Right lung (tissue), 5 donors: ENCODE measurements around the gene OLFM2. TPM values are rescaled to one million over a fixed set of nuclear protein-coding genes. Genes with fewer than 3 reads are reported as not detected.
"Not testable (repeated sequence)": the region's sequence is repeated elsewhere in the genome, so short reads cannot be mapped to it uniquely, and the experiment has no call there.

Experiments used
- DNase-seq, 2 donors: peaks; one replicate each; pipeline ENCODE4 v3.0.0-alpha.2; 2013
- polyA plus RNA-seq, 5 donors: library from polyadenylated mRNA; unstranded; fragments of 120-200 nt; gene quantifications; one replicate each; pipeline versions ENCODE4 v1.2.1 to v1.2.3, GENCODE V29; 2013; ENCODE audit warnings: inconsistent platforms in 1 of 5, low replicate concordance in 1 of 5; ENCODE audit not compliant: insufficient read length in 5 of 5, insufficient read depth in 1 of 5

OLFM2 gene
- polyA plus RNA-seq, 5 donors = 20.8 to 39.3 (median 29.8) TPM

- DNase-seq = no peak
Observed at GRCh38 chr19:9865732-9866501, 70.4 kb downstream of the OLFM2 start.

DNA sequence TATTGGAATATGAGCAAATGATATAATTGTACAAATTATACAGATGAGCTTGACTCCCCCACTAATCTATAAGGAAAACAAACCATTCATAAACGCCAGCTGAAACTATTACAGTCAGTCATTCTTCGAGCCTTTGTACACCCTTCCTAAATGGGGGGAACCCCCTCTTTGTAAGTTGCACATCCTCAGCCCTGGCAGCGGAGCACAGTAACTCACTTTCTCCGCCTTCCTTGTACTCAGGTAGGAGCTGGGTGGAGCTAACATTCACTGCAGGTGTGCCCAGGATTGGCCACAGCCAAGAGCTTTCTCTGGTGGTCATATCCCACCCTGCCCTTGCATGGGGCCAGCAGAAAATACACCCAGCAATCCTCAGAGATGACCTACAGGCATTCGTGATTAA, 72.6 kb downstream of the OLFM2 start:
- DNase-seq = no peak

- DNase-seq = no peak
Observed at GRCh38 chr19:9862938-9863337, 73.4 kb downstream of the OLFM2 start.

DNA sequence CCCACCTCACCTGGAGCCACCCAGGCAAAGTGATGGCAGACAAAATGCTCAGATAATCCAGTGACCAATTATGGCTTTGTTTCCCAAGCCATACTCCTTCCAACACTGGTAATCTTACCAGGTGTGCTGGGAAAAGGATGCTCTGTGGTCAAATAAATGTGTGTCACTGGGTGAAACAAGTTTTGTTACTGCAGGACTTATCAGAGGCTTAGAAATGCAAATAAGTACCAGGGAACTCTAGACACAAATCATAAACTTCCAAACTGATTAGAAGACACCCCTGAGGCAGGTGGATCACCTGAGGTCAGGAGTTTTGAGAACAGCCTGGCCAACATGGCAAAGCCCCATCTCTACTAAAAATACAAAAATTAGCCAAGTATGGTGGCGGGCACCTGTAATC, 74.8 kb downstream of the OLFM2 start:
- DNase-seq = no peak

DNA sequence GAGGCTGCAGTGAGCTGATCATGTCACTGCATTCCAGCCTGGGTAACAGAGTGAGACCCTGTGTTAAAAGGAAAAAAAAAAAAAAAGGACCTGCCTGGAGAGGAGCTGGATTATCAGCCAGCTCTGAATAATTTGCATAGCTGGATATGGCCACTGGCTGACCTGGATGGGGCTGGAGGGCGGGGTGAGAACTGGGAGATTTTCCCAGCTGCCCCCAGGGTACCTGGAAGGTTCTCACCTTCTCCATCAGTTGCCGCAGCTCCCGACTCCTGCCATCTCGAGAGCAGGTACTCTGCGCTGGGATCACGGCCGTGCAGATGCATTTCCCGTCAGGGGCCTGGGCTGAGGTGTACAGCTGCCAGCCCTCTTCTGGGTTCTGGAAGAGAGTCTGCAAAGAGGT, 75.9 kb downstream of the OLFM2 start:
- DNase-seq = no peak

DNA sequence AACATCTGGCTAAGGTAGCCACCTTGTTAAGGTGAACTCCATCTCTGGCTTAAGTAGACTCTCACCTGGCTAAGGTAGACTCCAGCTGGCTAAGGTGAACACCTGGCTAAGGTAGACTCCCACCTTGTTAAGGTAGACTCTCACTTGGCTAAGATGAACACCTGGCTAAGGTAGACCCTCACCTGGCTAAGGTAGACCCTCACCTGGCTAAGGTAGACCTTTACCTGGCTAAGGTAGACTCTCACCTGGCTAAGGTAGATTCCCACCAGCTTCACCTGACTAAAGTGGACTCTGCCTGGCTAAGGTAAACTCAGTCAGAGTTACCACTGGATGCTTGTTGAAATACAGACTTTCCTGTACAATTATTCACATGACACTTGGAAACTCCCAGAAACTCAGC, 77.5 kb downstream of the OLFM2 start:
- DNase-seq = no peak

- DNase-seq = no peak
Observed at GRCh38 chr19:9857920-9858746, 78.2 kb downstream of the OLFM2 start.

DNA sequence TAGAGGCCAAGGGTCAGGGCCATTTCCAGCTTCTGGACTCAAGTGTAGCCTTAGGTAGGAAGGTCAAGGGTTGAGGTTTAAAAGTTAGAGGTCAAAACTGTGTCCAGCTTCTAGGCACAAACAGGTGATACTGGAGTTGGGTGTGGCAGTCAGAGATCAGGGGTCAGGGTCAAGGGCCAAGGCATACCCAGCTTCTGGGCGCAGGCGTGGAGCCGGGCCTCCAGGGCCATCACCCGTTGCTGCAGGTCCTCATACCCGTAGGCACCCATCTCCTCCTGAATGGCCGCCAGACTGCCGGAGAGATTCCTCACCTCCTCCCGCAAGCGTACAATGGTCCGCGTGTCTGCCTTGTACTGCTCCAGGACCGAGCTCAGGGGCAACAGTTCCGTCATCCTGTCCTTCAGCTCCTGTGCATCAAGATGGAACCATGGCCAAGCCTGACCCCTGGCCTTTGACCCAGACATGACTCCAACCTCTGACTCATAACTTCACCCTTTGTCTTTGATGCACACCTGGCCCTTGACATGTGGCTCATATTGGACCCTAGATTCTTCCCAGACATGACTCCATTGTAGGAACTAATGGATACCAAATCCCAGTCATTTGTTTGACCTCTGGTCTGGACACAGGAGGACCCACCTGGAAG, 79.1 kb downstream of the OLFM2 start:
- no peak for DNase-seq

- DNase-seq = no peak
Observed at GRCh38 chr19:9856609-9857008, 79.7 kb downstream of the OLFM2 start.

DNA sequence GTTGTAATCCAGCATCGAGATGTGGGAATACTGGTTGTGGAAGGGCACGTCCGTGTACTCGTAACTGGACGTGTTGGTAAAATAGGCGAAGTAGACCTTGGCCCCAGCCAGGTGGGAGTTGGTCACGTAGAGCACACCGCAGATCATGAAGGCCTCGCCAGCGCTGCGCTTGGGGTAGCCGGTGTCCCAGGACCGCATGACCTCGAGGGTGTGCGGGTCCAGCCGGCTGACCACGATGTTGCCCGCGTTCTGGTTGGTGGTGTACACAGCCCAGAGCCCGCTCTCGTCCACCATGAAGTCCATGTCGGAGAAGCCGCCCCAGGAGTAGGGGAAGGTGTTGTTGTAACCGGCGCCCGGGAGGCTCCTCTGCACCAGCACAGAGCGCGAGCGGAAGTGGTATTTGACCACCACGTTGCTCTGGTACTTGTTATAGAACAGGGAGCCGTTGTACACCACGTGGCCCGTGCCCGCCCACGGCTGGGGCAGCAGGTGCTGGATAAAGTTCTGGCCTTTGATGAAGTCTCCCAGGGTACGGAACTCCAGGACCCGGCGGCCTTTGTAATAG, 82.0 kb downstream of the OLFM2 start:
- no peak for DNase-seq

- DNase-seq = no peak
Observed at GRCh38 chr19:9850235-9850959, 85.9 kb downstream of the OLFM2 start.

DNA sequence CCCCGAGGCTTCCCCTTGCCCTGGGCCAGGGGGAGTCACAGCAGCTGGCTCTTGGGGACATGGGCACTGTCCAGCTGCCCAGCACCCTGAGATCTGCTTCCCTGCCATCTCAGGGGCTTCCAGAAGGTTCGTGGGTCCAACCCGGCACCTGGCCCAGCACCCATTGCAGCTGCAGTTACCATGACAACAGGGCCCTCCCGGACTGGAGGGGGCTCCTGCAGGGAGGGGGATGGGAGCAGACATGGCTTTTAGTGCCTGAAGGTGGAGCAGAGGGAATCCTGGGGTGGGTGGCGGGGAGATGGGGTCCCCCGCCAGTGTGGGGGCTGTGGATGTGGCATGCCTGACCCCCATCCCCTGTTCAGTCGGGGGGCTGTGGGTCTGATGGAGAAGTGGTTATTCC, 86.5 kb downstream of the OLFM2 start:
- DNase-seq = no peak

- no peak for DNase-seq
Observed at GRCh38 chr19:9848762-9849161, 87.6 kb downstream of the OLFM2 start.

- DNase-seq = no peak
Observed at GRCh38 chr19:9848060-9848459, 88.3 kb downstream of the OLFM2 start.

- DNase-seq = no peak
Observed at GRCh38 chr19:9847087-9847671, 89.1 kb downstream of the OLFM2 start.

DNA sequence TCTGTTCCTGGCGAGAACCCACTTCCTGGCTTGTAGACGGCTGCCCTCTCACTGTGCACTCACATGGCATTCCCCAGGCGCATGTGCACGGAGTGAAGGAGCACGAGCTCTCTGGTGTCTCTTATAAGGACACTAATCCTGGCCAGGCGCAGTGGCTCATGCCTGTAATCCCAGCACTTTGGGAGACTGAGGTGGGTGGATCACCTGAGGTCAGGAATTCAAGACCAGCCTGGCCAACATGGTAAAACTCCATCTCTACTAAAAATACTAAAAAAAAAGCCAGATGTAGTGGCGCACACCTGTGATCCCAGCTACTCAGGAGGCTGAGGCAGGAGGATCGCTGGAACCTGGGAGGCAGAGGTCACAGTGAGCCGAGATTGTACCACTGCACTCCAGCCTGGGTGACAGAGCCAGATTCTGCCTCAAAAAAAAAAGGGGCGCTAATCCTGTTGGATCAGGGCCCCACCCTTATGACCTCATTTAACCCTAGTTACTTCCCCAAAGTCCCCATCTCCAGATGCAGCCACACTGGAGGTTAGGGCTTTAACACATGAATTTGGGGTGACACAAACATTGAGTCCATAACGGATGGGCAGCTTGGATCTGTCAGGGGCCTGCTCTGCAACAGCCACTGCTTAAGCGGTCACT, 92.6 kb downstream of the OLFM2 start:
- DNase-seq = not testable (repeated sequence)

- DNase-seq = peak in 1 of 2 donors; percentile 30
Observed at GRCh38 chr19:9842834-9843625, 93.3 kb downstream of the OLFM2 start.

DNA sequence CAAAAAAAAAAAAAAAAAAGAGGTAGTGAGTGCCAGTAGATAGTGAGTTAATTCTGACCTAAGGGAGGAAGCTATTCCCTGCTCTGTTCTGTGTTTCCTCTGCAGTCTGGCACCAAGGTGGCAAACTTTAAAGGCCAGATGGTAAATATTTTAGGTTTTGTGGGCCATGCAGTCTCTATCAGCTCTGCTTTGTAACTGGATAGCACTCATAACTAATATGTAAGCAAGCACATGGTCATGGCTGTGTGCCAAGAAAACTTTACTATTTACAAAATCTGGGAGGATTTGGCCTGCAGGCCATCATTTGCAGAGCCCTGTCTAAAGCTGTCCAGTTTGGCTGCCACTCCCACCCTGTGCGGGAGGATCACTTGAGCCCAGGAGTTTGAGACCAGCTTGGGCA, 96.9 kb downstream of the OLFM2 start:
- DNase-seq = peak; percentile 59 to 72

DNA sequence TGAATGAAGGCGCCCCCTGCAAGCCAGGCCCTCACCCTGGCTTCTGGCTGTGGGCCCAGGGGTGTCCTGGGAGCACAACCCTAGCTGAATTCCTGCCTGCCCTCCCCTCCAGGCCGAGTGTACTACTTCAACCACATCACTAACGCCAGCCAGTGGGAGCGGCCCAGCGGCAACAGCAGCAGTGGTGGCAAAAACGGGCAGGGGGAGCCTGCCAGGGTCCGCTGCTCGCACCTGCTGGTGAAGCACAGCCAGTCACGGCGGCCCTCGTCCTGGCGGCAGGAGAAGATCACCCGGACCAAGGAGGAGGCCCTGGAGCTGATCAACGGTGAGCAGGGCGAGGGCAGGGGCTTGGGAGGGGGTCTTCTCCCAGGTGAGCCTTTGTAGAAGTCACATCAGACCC, 98.0 kb downstream of the OLFM2 start:
- DNase-seq = no peak

- DNase-seq = no peak
Observed at GRCh38 chr19:9836021-9836420, 100.3 kb downstream of the OLFM2 start.
